ENCODE measurements around the gene GAL3ST1.

GRCh38 chr22:30582051-30582450 lies 7.6 kb upstream of the GAL3ST1 start:
- TF ChIP-seq CTCF (IDR thresholded peaks at IDR 0.05; ENCODE audit: low read depth, low read length, poor library complexity, severe bottlenecking) (no peak), EZH2phosphoT487 (IDR thresholded peaks at IDR 0.05; ENCODE audit: borderline replicate concordance, low read length) (no peak)
